Panc1 (cell line): ENCODE measurements around the gene IGF1R.

Source experiments
- SIN3A ChIP-seq: IDR thresholded peaks from 2 replicates; pipeline ENCODE4 v1.6.1; 2012; ENCODE audit warnings: low read depth, mild to moderate bottlenecking, low read length, moderate library complexity, borderline replicate concordance; ENCODE audit not compliant: insufficient read depth
- TCF7L2 ChIP-seq: IDR thresholded peaks from 2 replicates; pipeline ENCODE4 v1.6.1; 2011; ENCODE audit warnings: mild to moderate bottlenecking, low read depth, low read length, inconsistent platforms
- TF ChIP-seq, protein P1 (sequence below), 2 experiments: IDR thresholded peaks; 2 replicates each; pipeline ENCODE4 v1.6.1; 2011 to 2012; ENCODE audit warnings: low read depth in 2 of 2, control low read depth in 1 of 2, low read length in 1 of 2, mild to moderate bottlenecking in 1 of 2, moderate library complexity in 1 of 2; ENCODE audit not compliant: insufficient read depth in 1 of 2
- TF ChIP-seq, protein P2 (sequence below): fragments of 450-650 bp; IDR thresholded peaks from 2 replicates; pipeline ENCODE4 v1.5.1; 2017; ENCODE audit warnings: mild to moderate bottlenecking

DNA sequence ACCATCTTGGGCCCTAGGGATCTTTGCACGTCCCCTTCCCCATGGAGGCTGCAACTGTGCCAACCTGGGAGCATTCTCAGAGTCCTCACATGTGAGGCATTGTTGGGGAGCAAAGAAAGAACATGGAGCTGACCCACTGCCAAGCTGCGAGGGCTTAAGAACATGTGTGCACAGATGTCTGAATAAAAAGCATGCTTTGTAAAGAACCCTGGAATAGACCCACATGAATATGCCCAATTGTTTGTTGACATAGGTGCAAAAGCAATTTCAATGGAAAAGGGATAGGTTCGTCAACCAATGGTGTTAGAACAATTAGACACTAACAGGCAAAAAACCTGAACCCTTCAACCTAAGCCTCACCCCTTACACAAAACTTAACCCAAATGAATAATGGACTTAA, 349.9 kb downstream of the IGF1R start:
- TF ChIP-seq, protein P1, sequence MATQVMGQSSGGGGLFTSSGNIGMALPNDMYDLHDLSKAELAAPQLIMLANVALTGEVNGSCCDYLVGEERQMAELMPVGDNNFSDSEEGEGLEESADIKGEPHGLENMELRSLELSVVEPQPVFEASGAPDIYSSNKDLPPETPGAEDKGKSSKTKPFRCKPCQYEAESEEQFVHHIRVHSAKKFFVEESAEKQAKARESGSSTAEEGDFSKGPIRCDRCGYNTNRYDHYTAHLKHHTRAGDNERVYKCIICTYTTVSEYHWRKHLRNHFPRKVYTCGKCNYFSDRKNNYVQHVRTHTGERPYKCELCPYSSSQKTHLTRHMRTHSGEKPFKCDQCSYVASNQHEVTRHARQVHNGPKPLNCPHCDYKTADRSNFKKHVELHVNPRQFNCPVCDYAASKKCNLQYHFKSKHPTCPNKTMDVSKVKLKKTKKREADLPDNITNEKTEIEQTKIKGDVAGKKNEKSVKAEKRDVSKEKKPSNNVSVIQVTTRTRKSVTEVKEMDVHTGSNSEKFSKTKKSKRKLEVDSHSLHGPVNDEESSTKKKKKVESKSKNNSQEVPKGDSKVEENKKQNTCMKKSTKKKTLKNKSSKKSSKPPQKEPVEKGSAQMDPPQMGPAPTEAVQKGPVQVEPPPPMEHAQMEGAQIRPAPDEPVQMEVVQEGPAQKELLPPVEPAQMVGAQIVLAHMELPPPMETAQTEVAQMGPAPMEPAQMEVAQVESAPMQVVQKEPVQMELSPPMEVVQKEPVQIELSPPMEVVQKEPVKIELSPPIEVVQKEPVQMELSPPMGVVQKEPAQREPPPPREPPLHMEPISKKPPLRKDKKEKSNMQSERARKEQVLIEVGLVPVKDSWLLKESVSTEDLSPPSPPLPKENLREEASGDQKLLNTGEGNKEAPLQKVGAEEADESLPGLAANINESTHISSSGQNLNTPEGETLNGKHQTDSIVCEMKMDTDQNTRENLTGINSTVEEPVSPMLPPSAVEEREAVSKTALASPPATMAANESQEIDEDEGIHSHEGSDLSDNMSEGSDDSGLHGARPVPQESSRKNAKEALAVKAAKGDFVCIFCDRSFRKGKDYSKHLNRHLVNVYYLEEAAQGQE (IDR thresholded peaks at IDR 0.05; ENCODE audit: insufficient read depth in 1 of 2, low read depth in 2 of 2, low read length in 1 of 2): no peak
- no peak for TF ChIP-seq SIN3A
- TF ChIP-seq, protein P2, sequence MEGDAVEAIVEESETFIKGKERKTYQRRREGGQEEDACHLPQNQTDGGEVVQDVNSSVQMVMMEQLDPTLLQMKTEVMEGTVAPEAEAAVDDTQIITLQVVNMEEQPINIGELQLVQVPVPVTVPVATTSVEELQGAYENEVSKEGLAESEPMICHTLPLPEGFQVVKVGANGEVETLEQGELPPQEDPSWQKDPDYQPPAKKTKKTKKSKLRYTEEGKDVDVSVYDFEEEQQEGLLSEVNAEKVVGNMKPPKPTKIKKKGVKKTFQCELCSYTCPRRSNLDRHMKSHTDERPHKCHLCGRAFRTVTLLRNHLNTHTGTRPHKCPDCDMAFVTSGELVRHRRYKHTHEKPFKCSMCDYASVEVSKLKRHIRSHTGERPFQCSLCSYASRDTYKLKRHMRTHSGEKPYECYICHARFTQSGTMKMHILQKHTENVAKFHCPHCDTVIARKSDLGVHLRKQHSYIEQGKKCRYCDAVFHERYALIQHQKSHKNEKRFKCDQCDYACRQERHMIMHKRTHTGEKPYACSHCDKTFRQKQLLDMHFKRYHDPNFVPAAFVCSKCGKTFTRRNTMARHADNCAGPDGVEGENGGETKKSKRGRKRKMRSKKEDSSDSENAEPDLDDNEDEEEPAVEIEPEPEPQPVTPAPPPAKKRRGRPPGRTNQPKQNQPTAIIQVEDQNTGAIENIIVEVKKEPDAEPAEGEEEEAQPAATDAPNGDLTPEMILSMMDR: no peak
- TF ChIP-seq TCF7L2: no peak
